RWPE2 (cell line): ENCODE measurements around the gene KCNIP1.

Source experiments
- ATAC-seq: fragments of 200-7000 bp; cut with Tn5 transposase; 3 replicates; pipeline ENCODE4 v1.9.1; 2021; ENCODE audit warnings: low read depth
- DNase-seq: peaks from one replicate; pipeline ENCODE4 v3.0.0-alpha.2; 2020; ENCODE audit warnings: low spot score
- H3K27ac ChIP-seq: fragments of 450-650 bp; 2 replicates; pipeline ENCODE4 v1.5.1; 2017; ENCODE audit warnings: mild to moderate bottlenecking; ENCODE audit not compliant: poor library complexity, severe bottlenecking
- H3K27me3 ChIP-seq: fragments of 250-450 bp; sonication (Bioruptor Pico); 2 replicates; pipeline ENCODE4 v1.5.1; 2021; ENCODE audit warnings: mild to moderate bottlenecking, moderate library complexity; ENCODE audit not compliant: insufficient read depth, poor library complexity, severe bottlenecking
- H3K36me3 ChIP-seq: fragments of 250-450 bp; sonication (Bioruptor Pico); 2 replicates; pipeline ENCODE4 v1.5.1; 2020; ENCODE audit warnings: low read depth, mild to moderate bottlenecking, moderate library complexity
- H3K4me1 ChIP-seq: fragments of 250-450 bp; sonication (Bioruptor Pico); 2 replicates; pipeline ENCODE4 v1.5.1; 2021; ENCODE audit warnings: mild to moderate bottlenecking, moderate library complexity; ENCODE audit not compliant: insufficient read depth, poor library complexity, severe bottlenecking
- H3K4me3 ChIP-seq: fragments of 250-450 bp; sonication (Bioruptor Pico); 2 replicates; pipeline ENCODE4 v1.5.1; 2021; ENCODE audit warnings: mild to moderate bottlenecking, moderate library complexity; ENCODE audit not compliant: severe bottlenecking
- H3K9me3 ChIP-seq: fragments of 250-450 bp; sonication (Bioruptor Pico); 2 replicates; pipeline ENCODE4 v1.5.1; 2021; ENCODE audit warnings: mild to moderate bottlenecking, moderate library complexity; ENCODE audit not compliant: severe bottlenecking
- CTCF ChIP-seq: fragments of 450-650 bp; IDR thresholded peaks from one replicate; pipeline ENCODE4 v1.5.1; 2017; ENCODE audit warnings: mild to moderate bottlenecking, moderate library complexity; ENCODE audit not compliant: poor library complexity, severe bottlenecking

The KCNIP1 gene

GRCh38 chr5:170650850-170651249 lies 147.0 kb downstream of the KCNIP1 start:
- Histone ChIP-seq H3K4me3 (no peak overlapping the region), H3K27me3 (no peaks in the 10 kb centered on the region), H3K4me1 (peaks cover 14% of the 10 kb centered on the region), H3K36me3 (no peaks in the 10 kb centered on the region), H3K27ac (no peak overlapping the region), H3K9me3 (no peaks in the 10 kb centered on the region)
- DNase-seq (no peak), ATAC-seq (no peak)
- no peak for TF ChIP-seq CTCF

- Histone ChIP-seq H3K36me3 (no peaks in the 10 kb centered on the region), H3K9me3 (no peaks in the 10 kb centered on the region), H3K27ac (no peak overlapping the region), H3K4me3 (no peak overlapping the region), H3K27me3 (no peaks in the 10 kb centered on the region), H3K4me1 (peaks cover 14% of the 10 kb centered on the region)
- no peak for ATAC-seq
- TF ChIP-seq CTCF = no peak
- no peak for DNase-seq
Observed at GRCh38 chr5:170651604-170652277, 147.9 kb downstream of the KCNIP1 start.

DNA sequence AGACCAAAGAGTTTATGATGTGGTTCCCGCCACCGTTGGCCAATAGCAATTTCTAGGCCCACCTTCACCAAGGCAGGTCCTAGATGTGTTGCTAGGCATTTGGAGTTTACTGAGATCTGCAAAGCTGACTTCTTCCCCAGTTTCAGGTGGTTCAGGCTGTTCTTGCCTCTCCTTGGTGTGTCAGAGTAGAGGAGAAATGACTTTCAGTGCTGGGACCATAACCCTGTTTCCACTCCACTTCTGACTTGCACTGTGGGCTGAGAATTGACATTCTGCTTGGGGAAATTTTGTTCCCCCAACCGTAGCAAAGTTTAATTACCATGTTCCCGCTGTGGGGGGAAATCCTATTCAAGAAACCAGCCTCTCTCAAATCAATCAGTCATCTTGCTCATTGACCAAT lies 151.7 kb downstream of the KCNIP1 start:
- no peaks in the 10 kb centered on the region for H3K27me3 ChIP-seq
- H3K9me3 ChIP-seq = no peaks in the 10 kb centered on the region

DNA sequence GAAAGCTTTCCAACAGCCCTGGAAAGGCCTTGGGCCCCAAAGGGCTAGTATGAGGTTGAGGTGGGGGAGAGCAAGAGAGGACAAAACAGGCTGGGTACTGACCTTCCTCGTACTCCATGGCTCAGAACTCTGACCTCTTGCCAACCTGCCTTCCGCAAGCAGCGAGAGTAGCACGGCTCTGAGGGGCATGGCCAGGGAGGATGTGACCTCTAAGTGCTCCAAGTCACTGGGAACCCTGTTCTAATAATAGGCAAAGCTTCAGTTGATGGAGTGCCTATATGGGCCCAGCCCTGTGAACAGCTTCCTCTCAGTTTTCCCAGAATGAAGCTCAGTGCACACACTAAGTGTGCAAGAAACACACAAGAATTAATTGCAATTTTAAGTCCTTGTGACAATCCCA lies 152.1 kb downstream of the KCNIP1 start:
- DNase-seq (no peak), ATAC-seq (no peak)
- TF ChIP-seq CTCF = no peak
- Histone ChIP-seq H3K4me1 (no peaks in the 10 kb centered on the region), H3K9me3 (no peaks in the 10 kb centered on the region), H3K27me3 (no peaks in the 10 kb centered on the region), H3K4me3 (no peak overlapping the region), H3K36me3 (no peaks in the 10 kb centered on the region), H3K27ac (no peak overlapping the region)

More for the DNA sequence above, 151.7 kb downstream of the KCNIP1 start:
- Histone ChIP-seq H3K27ac (no peak overlapping the region), H3K4me1 (no peaks in the 10 kb centered on the region), H3K36me3 (no peaks in the 10 kb centered on the region), H3K4me3 (no peak overlapping the region)
- ATAC-seq = no peak
- no peak for TF ChIP-seq CTCF
- DNase-seq = no peak

GRCh38 chr5:170656346-170656745 lies 152.5 kb downstream of the KCNIP1 start:
- H3K9me3 ChIP-seq = no peaks in the 10 kb centered on the region
- H3K36me3 ChIP-seq = no peaks in the 10 kb centered on the region
- no peaks in the 10 kb centered on the region for H3K27me3 ChIP-seq
- H3K4me3 ChIP-seq = no peak overlapping the region
- H3K27ac ChIP-seq = no peak overlapping the region
- no peak for DNase-seq
- ATAC-seq = no peak
- no peaks in the 10 kb centered on the region for H3K4me1 ChIP-seq
- TF ChIP-seq CTCF = no peak
